ENCODE data around the gene NEURL4.

Gene NEURL4

DNA sequence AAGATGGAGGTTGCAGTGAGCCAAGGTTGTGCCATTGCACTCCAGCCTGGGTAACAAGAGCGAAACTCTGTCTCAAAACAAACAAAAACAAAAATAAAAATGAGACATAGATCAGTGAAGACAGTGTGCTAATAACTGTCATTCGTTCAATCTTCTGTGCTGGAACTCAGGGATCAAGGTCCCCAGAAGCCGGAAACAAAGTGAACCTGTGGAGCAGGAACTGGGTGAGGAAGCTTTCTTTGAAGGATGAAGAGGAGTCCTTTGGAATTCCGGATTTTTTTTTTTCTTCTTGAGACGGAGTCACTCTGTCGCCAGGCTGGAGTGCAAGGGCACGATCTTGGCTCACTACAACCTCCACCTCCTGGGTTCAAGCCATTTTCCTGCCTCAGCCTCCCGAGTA lies 49.7 kb downstream of the NEURL4 start:
- no peak for DNase-seq (ENCODE audit: low read depth)

GRCh38 chr17:7266784-7267183 lies 62.4 kb downstream of the NEURL4 start:
- no peak for DNase-seq (ENCODE audit: low read depth)

All from HS-5 (cell line).